Measurements from ENCODE around the gene FRMD3. TPM values are rescaled to one million over a fixed set of nuclear protein-coding genes. Genes with fewer than 3 reads are reported as not detected.

Gene FRMD3
- total RNA-seq, 1 experiment from 2014 or later, result 1.4 TPM

DNA sequence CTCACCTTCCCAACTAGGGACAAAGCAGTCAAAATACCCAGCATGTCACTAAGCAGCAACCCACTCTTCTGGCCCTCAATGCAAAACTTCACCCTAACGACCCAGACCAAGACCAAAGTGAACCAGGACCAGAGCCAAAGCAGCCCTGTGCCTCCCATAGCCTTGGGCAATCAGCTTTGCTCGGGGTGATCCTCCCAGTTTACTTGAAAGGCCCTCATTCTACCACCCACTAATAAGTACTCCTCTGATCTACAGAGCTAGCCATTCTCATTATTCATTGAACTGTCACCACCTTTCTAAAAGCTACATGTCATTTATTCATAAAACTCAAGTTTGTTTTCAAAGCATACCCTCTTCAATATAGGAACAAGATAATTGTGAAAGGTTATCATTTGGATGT is 221.0 kb downstream of the FRMD3 start (continued):
- TF ChIP-seq, protein P1, sequence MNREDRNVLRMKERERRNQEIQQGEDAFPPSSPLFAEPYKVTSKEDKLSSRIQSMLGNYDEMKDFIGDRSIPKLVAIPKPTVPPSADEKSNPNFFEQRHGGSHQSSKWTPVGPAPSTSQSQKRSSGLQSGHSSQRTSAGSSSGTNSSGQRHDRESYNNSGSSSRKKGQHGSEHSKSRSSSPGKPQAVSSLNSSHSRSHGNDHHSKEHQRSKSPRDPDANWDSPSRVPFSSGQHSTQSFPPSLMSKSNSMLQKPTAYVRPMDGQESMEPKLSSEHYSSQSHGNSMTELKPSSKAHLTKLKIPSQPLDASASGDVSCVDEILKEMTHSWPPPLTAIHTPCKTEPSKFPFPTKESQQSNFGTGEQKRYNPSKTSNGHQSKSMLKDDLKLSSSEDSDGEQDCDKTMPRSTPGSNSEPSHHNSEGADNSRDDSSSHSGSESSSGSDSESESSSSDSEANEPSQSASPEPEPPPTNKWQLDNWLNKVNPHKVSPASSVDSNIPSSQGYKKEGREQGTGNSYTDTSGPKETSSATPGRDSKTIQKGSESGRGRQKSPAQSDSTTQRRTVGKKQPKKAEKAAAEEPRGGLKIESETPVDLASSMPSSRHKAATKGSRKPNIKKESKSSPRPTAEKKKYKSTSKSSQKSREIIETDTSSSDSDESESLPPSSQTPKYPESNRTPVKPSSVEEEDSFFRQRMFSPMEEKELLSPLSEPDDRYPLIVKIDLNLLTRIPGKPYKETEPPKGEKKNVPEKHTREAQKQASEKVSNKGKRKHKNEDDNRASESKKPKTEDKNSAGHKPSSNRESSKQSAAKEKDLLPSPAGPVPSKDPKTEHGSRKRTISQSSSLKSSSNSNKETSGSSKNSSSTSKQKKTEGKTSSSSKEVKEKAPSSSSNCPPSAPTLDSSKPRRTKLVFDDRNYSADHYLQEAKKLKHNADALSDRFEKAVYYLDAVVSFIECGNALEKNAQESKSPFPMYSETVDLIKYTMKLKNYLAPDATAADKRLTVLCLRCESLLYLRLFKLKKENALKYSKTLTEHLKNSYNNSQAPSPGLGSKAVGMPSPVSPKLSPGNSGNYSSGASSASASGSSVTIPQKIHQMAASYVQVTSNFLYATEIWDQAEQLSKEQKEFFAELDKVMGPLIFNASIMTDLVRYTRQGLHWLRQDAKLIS (CRISPR knock-in tag; IDR thresholded peaks at IDR 0.05; ENCODE audit: borderline replicate concordance), result no peak
- TF ChIP-seq, protein P2, sequence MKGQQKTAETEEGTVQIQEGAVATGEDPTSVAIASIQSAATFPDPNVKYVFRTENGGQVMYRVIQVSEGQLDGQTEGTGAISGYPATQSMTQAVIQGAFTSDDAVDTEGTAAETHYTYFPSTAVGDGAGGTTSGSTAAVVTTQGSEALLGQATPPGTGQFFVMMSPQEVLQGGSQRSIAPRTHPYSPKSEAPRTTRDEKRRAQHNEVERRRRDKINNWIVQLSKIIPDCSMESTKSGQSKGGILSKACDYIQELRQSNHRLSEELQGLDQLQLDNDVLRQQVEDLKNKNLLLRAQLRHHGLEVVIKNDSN (CRISPR knock-in tag; IDR thresholded peaks at IDR 0.05), result no peak
- TF ChIP-seq NFYB (CRISPR knock-in tag; conservative IDR thresholded peaks at IDR 0.05; ENCODE audit: low read depth), result no peak
- no peak for TF ChIP-seq ZNF121 (CRISPR knock-in tag; IDR thresholded peaks at IDR 0.05)
- no peak for TF ChIP-seq EMX1 (CRISPR knock-in tag; IDR thresholded peaks at IDR 0.05)
- TF ChIP-seq, protein P3, sequence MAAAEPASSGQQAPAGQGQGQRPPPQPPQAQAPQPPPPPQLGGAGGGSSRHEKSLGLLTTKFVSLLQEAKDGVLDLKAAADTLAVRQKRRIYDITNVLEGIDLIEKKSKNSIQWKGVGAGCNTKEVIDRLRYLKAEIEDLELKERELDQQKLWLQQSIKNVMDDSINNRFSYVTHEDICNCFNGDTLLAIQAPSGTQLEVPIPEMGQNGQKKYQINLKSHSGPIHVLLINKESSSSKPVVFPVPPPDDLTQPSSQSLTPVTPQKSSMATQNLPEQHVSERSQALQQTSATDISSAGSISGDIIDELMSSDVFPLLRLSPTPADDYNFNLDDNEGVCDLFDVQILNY (CRISPR knock-in tag; IDR thresholded peaks at IDR 0.05), result no peak
- TF ChIP-seq, protein P4, sequence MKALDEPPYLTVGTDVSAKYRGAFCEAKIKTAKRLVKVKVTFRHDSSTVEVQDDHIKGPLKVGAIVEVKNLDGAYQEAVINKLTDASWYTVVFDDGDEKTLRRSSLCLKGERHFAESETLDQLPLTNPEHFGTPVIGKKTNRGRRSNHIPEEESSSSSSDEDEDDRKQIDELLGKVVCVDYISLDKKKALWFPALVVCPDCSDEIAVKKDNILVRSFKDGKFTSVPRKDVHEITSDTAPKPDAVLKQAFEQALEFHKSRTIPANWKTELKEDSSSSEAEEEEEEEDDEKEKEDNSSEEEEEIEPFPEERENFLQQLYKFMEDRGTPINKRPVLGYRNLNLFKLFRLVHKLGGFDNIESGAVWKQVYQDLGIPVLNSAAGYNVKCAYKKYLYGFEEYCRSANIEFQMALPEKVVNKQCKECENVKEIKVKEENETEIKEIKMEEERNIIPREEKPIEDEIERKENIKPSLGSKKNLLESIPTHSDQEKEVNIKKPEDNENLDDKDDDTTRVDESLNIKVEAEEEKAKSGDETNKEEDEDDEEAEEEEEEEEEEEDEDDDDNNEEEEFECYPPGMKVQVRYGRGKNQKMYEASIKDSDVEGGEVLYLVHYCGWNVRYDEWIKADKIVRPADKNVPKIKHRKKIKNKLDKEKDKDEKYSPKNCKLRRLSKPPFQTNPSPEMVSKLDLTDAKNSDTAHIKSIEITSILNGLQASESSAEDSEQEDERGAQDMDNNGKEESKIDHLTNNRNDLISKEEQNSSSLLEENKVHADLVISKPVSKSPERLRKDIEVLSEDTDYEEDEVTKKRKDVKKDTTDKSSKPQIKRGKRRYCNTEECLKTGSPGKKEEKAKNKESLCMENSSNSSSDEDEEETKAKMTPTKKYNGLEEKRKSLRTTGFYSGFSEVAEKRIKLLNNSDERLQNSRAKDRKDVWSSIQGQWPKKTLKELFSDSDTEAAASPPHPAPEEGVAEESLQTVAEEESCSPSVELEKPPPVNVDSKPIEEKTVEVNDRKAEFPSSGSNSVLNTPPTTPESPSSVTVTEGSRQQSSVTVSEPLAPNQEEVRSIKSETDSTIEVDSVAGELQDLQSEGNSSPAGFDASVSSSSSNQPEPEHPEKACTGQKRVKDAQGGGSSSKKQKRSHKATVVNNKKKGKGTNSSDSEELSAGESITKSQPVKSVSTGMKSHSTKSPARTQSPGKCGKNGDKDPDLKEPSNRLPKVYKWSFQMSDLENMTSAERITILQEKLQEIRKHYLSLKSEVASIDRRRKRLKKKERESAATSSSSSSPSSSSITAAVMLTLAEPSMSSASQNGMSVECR (CRISPR knock-in tag; IDR thresholded peaks at IDR 0.05; ENCODE audit: borderline replicate concordance), result no peak
- no peak for TF ChIP-seq NFE2L1 (CRISPR knock-in tag; IDR thresholded peaks at IDR 0.05)
- TF ChIP-seq, protein P5, sequence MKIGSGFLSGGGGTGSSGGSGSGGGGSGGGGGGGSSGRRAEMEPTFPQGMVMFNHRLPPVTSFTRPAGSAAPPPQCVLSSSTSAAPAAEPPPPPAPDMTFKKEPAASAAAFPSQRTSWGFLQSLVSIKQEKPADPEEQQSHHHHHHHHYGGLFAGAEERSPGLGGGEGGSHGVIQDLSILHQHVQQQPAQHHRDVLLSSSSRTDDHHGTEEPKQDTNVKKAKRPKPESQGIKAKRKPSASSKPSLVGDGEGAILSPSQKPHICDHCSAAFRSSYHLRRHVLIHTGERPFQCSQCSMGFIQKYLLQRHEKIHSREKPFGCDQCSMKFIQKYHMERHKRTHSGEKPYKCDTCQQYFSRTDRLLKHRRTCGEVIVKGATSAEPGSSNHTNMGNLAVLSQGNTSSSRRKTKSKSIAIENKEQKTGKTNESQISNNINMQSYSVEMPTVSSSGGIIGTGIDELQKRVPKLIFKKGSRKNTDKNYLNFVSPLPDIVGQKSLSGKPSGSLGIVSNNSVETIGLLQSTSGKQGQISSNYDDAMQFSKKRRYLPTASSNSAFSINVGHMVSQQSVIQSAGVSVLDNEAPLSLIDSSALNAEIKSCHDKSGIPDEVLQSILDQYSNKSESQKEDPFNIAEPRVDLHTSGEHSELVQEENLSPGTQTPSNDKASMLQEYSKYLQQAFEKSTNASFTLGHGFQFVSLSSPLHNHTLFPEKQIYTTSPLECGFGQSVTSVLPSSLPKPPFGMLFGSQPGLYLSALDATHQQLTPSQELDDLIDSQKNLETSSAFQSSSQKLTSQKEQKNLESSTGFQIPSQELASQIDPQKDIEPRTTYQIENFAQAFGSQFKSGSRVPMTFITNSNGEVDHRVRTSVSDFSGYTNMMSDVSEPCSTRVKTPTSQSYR (CRISPR knock-in tag; IDR thresholded peaks at IDR 0.05), result no peak

DNA sequence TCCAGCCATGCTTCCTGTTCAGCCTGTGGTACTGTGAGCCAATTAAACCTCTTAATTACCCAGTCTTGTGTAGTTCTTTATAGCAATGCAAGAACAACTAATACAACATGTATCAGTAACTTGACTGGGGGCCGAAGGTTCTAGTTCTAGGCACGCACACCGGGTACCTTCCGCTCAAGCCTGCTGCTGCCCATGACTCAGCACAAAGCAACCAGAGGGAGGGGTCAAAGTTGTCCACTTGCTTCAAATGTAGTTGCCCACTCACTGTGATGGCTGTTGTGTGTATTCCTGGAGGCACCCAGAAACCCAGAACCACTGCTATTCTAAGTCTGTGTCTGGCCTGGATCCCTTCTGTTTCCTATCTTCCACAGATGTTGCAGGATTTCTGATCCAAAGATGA is 222.6 kb downstream of the FRMD3 start:
- H3K4me1 Mint-ChIP-seq, result peaks cover 3% of the 10 kb centered on the region
- CTCF ChIA-PET, result no interaction called here
- ATAC-seq (no peak), DNase-seq (ENCODE audit: low spot score) (no peak)
- H3K36me3 Mint-ChIP-seq, result peaks cover 11% of the 10 kb centered on the region; the same call in 1 of the 2 replicates
- no peaks in the 10 kb centered on the region for H3K27me3 Mint-ChIP-seq (ENCODE audit: low read depth)
- POLR2A ChIA-PET, result no interaction called here
- no peak overlapping the region for H3K4me3 Mint-ChIP-seq
- peaks cover 18% of the 10 kb centered on the region for H3K9me3 Mint-ChIP-seq
- H3K27ac Mint-ChIP-seq, result peak overlapping the region; percentile 72; the same call in 1 of the 2 replicates
- TF ChIP-seq FOXJ3 (CRISPR knock-in tag; IDR thresholded peaks at IDR 0.05; ENCODE audit: borderline replicate concordance) (no peak), ZNF219 (CRISPR knock-in tag; IDR thresholded peaks at IDR 0.05; ENCODE audit: borderline replicate concordance) (no peak), ZNF416 (CRISPR knock-in tag; IDR thresholded peaks at IDR 0.05) (no peak), FOXK1 (CRISPR knock-in tag; IDR thresholded peaks at IDR 0.05) (no peak), ELF4 (CRISPR knock-in tag; IDR thresholded peaks at IDR 0.05; ENCODE audit: low read depth) (no peak)
- TF ChIP-seq, protein P6, sequence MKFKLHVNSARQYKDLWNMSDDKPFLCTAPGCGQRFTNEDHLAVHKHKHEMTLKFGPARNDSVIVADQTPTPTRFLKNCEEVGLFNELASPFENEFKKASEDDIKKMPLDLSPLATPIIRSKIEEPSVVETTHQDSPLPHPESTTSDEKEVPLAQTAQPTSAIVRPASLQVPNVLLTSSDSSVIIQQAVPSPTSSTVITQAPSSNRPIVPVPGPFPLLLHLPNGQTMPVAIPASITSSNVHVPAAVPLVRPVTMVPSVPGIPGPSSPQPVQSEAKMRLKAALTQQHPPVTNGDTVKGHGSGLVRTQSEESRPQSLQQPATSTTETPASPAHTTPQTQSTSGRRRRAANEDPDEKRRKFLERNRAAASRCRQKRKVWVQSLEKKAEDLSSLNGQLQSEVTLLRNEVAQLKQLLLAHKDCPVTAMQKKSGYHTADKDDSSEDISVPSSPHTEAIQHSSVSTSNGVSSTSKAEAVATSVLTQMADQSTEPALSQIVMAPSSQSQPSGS (CRISPR knock-in tag; IDR thresholded peaks at IDR 0.05; ENCODE audit: borderline replicate concordance, low read depth), result no peak
- TF ChIP-seq, protein P7, sequence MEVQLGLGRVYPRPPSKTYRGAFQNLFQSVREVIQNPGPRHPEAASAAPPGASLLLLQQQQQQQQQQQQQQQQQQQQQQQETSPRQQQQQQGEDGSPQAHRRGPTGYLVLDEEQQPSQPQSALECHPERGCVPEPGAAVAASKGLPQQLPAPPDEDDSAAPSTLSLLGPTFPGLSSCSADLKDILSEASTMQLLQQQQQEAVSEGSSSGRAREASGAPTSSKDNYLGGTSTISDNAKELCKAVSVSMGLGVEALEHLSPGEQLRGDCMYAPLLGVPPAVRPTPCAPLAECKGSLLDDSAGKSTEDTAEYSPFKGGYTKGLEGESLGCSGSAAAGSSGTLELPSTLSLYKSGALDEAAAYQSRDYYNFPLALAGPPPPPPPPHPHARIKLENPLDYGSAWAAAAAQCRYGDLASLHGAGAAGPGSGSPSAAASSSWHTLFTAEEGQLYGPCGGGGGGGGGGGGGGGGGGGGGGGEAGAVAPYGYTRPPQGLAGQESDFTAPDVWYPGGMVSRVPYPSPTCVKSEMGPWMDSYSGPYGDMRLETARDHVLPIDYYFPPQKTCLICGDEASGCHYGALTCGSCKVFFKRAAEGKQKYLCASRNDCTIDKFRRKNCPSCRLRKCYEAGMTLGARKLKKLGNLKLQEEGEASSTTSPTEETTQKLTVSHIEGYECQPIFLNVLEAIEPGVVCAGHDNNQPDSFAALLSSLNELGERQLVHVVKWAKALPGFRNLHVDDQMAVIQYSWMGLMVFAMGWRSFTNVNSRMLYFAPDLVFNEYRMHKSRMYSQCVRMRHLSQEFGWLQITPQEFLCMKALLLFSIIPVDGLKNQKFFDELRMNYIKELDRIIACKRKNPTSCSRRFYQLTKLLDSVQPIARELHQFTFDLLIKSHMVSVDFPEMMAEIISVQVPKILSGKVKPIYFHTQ (CRISPR knock-in tag; IDR thresholded peaks at IDR 0.05), result no peak

Data from WTC11 (cell line).